GM12874 (cell line): ENCODE measurements around the gene TAS2R42.

Source experiments
- CTCF ChIP-seq: IDR thresholded peaks from 2 replicates; pipeline ENCODE4 v1.5.1; 2011; ENCODE audit warnings: low read depth, mild to moderate bottlenecking, control low read depth, low read length, moderate library complexity; ENCODE audit not compliant: insufficient read depth

TAS2R42 gene

DNA sequence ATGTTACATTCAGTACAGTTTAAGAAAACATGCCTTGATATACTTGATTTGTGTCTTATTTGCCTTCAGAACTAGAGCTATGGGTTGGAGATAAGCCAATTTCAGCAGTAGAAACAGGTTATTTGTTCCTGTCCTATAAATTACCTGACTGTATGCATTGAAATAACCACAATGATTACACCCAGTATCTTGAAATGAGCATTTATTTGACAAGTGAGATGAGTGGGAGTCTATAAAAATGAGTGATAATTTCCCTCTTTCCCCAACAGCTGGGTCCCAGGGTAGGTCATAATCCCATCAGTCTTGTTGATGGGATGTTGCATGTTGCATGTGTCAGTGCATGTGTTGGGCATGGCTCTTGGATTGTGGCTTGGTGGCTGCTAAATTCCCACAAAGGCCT is 3.7 kb downstream of the TAS2R42 start:
- no peak for TF ChIP-seq CTCF

- TF ChIP-seq CTCF, result no peak
Observed at GRCh38 chr12:11182529-11182928, 4.2 kb downstream of the TAS2R42 start.

DNA sequence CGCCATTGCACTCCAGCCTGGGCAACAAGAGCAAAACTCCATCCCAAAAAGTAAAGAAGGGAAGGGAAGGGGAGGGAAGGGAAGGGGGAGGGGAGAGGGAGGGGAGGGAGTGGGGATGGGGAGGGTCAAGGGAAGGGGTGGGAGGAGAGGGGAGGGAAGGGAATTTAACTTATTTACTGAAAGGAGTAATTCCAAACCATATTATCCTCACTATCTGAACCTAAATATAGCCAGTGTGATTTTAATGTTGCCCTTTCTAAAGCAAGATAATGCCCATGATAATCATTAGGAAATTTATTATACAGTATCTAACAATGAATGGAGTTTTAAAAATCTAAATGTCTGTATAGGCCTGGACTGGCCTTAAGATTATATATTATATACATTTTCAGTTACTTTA is 8.5 kb downstream of the TAS2R42 start:
- no peak for TF ChIP-seq CTCF

GRCh38 chr12:11174022-11174421 is 12.7 kb downstream of the TAS2R42 start:
- TF ChIP-seq CTCF, result no peak

- no peak for TF ChIP-seq CTCF
Observed at GRCh38 chr12:11171969-11172675, 14.6 kb downstream of the TAS2R42 start.

DNA sequence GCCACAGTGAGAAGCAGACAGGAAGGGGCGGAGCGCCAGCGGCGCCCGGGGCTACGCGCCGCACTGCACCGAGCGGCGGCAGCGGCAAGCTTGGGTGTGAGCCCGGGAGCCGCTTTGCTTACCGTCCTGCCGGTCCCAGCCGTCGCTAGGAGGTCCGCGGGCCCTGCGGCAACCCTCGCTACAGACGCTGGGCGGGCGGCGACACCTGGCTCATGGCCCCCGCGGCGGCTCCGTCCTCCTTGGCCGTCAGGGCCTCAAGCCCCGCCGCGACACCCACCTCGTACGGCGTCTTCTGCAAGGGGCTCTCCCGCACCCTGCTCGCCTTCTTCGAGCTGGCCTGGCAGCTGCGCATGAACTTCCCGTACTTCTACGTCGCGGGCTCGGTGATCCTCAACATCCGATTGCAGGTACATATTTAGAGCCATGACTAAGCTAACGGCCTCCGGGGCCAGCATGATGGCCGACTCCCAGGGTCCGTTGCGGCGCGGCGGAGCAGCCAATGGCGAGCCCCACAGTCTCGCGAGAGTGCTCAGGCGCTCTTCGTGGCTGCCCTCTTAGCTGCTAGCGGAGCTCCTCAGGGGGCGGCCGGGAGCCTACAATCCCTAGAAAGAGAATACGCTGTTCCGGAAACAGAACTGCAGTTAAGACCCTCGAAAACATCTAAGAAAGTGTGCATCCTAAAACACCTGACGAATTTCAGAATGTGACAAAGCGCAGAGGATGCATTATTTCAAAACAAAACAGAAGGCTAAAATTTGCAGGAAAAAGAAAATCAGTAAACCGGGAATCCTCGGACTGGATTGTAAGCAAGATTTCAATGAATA is 15.4 kb downstream of the TAS2R42 start, which contains the start of gene SMIM10L1:
Gene SMIM10L1, plus strand, starts transcription at position 50 of the 824 bp plus-strand sequence. Its CDS starts 163 bp downstream, at position 213.
- no peak for TF ChIP-seq CTCF

- no peak for TF ChIP-seq CTCF
Observed at GRCh38 chr12:11170810-11171144, 16.0 kb downstream of the TAS2R42 start.
